Gastroesophageal sphincter (tissue), 4 donors: ENCODE results near the gene VWCE. TPM values are rescaled to one million over a fixed set of nuclear protein-coding genes. Genes with fewer than 3 reads are reported as not detected.

Experiments used
- ATAC-seq: fragments of 150-250 bp; one replicate; pipeline ENCODE4 v1.9.1; 2016; ENCODE audit warnings: mild to moderate bottlenecking, moderate library complexity
- H3K27ac ChIP-seq, 4 donors: fragments of 200-600 bp; sonication (generic) in 3 of 4; 1 replicate in 3 of 4; 2 replicates in 1 of 4; pipeline ENCODE4 v1.5.1; 2016 to 2019
- H3K27me3 ChIP-seq: fragments of 200-600 bp; sonication (generic); one replicate; pipeline ENCODE4 v1.5.1; 2019
- H3K36me3 ChIP-seq, 2 donors: fragments of 200-600 bp; sonication (generic); one replicate each; pipeline ENCODE4 v1.5.1; 2019; ENCODE audit warnings: control low read depth in 1 of 2
- H3K4me1 ChIP-seq, 3 donors: fragments of 200-600 bp; sonication (generic); 1 replicate in 2 of 3; 2 replicates in 1 of 3; pipeline ENCODE4 v1.5.1; 2016 to 2019; ENCODE audit warnings: control low read depth in 2 of 3
- H3K4me3 ChIP-seq, 2 donors: fragments of 200-600 bp; sonication (generic); one replicate each; pipeline ENCODE4 v1.5.1; 2019; ENCODE audit warnings: mild to moderate bottlenecking in 1 of 2, moderate library complexity in 1 of 2
- H3K9me3 ChIP-seq, 3 donors: fragments of 200-600 bp; sonication (generic); one replicate each; pipeline ENCODE4 v1.5.1; 2017 to 2019; ENCODE audit warnings: control low read depth in 2 of 3
- EP300 ChIP-seq: sonication (generic); formaldehyde crosslinking; IDR thresholded peaks from one replicate; pipeline ENCODE4 v1.6.1; 2017; ENCODE audit warnings: antibody characterized with exemption, mild to moderate bottlenecking
- POLR2A ChIP-seq, 2 donors: fragments of 450-650 bp; IDR thresholded peaks; one replicate each; pipeline ENCODE4 v1.6.1; 2017; ENCODE audit warnings: antibody characterized with exemption in 2 of 2, mild to moderate bottlenecking in 2 of 2, moderate library complexity in 1 of 2
- POLR2AphosphoS5 ChIP-seq: sonication (generic); formaldehyde crosslinking; IDR thresholded peaks from one replicate; pipeline ENCODE4 v1.6.1; 2017; ENCODE audit warnings: antibody characterized with exemption
- WGBS, 2 donors: methylation state at CpG; one replicate each; pipeline ENCODE4 v1.1.5; 2018; ENCODE audit warnings: low coverage in 1 of 2; 5-methylcytosine and 5-hydroxymethylcytosine counted together
- total RNA-seq, 4 donors: library from RNA; depleted of rRNA; stranded (reverse); fragments of >200 nt; gene quantifications; one replicate each; pipeline ENCODE4 v1.1.0, GENCODE V29; 2016
- TF ChIP-seq, protein P1 (sequence below), 4 experiments: fragments of 200-600 bp in 2 of 4; fragments of 450-650 bp in 2 of 4; sonication (generic) in 1 of 4; IDR thresholded peaks; one replicate each; pipeline ENCODE4 v1.5.1; 2017 to 2019; ENCODE audit warnings: antibody characterized with exemption in 4 of 4, mild to moderate bottlenecking in 2 of 4, moderate library complexity in 2 of 4

VWCE gene
- total RNA-seq, 4 donors from 2014 or later, result 0.78 to 1.0 (median 0.94) TPM; not detected in 1

GRCh38 chr11:61336171-61336935 lies 41.2 kb upstream of the VWCE start:
- Histone ChIP-seq H3K27me3 (no peaks in the 10 kb centered on the region), H3K36me3 (peaks cover 0 to 24% of the 10 kb centered on the region in 2 donors), H3K4me1 (peaks cover 4 to 42% (median 10%) of the 10 kb centered on the region in 3 donors), H3K9me3 (no peaks in the 10 kb centered on the region), H3K4me3 (no peak overlapping the region), H3K27ac (peak overlapping the region in 3 of 4 donors; percentile 16 to 57 (median 40))
- ATAC-seq, result peak; percentile 50
- TF ChIP-seq POLR2A (IDR thresholded peaks at IDR 0.05) (no peak), EP300 (no peak), POLR2AphosphoS5 (no peak)
- TF ChIP-seq, protein P1, sequence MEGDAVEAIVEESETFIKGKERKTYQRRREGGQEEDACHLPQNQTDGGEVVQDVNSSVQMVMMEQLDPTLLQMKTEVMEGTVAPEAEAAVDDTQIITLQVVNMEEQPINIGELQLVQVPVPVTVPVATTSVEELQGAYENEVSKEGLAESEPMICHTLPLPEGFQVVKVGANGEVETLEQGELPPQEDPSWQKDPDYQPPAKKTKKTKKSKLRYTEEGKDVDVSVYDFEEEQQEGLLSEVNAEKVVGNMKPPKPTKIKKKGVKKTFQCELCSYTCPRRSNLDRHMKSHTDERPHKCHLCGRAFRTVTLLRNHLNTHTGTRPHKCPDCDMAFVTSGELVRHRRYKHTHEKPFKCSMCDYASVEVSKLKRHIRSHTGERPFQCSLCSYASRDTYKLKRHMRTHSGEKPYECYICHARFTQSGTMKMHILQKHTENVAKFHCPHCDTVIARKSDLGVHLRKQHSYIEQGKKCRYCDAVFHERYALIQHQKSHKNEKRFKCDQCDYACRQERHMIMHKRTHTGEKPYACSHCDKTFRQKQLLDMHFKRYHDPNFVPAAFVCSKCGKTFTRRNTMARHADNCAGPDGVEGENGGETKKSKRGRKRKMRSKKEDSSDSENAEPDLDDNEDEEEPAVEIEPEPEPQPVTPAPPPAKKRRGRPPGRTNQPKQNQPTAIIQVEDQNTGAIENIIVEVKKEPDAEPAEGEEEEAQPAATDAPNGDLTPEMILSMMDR (IDR thresholded peaks at IDR 0.05), result peak in 3 of 4 experiments; percentile 94 to 98 (median 95)
- WGBS, 2 donors, result 36 to 58% methylated on average over 4 to 6 of the region's 8 CpGs

DNA sequence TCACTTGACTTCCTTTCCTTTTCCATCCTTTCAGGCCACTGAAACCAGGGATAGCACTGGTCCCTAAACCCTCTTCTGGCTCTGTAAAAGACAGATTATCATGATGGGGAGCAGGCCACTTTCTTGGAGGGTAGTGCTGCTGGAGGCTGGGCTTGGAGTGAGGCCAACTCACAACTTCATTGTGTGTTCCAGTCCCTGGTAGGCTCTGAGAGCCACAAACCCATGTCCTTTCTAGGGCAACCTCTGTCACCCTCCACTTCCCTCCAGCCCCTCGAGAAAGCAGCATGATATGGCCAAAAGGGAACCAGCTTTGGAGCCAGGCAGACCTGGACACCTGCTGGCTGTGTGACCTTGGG lies 40.2 kb upstream of the VWCE start:
- peaks cover 4 to 52% (median 14%) of the 10 kb centered on the region in 3 donors for H3K4me1 ChIP-seq
- H3K9me3 ChIP-seq, result no peaks in the 10 kb centered on the region
- 57% methylated on average over 1 of the region's 1 CpG; no CpG with 5 or more reads in 1 of the 2 donors for WGBS, 2 donors
- ATAC-seq, result no peak
- no peaks in the 10 kb centered on the region for H3K27me3 ChIP-seq
- peak overlapping the region in 1 of 4 donors; percentile 57 for H3K27ac ChIP-seq
- H3K4me3 ChIP-seq, result no peak overlapping the region
- peaks cover 0 to 21% of the 10 kb centered on the region in 2 donors for H3K36me3 ChIP-seq
- no peak for TF ChIP-seq POLR2AphosphoS5
- no peak for TF ChIP-seq POLR2A (IDR thresholded peaks at IDR 0.05)
- no peak for TF ChIP-seq EP300
- TF ChIP-seq, protein P1 (IDR thresholded peaks at IDR 0.05), result no peak

DNA sequence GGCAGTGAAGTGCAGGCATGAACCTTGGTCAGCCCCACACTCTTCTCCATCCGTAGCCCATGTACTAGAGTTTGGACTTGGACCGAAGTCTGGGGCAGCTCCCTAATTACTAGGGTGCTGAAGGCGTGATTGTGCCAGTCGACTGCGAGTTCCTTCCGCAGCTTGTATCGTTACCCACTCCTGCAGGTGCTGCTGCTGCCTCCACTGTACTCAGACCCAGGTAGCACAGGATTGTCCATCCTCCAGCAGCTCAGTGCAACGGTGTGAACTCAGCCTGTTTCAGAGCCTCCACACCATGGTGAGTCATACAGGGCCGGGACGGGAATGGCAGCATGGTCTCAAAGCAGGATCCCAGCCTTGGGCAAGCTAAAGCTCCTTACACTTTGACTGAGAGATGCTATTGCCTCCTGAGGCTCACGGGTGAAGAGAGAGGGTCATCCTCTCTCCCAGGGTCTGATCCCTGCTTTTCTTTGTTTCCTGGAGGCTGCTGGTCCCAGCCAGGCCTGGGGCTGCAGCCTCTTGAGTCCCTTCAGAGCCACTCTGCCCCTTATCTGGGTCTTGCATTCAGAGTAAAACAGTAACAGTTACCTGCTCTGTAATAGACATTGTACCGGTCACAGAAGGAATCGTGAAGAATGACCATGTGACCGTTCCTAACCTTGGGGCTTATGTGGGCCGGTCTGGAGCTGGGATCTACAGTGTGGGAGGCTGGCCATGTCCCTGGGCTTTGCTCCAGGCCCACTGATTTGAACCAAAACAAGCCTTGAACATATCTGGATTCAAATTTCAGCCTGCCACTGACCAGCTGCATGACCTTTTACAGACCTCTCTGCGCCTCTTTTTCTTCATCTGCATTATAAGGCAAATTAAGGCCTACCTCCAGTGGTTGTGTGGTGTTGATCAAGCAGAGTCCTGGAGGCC lies 39.6 kb upstream of the VWCE start:
- no peak for ATAC-seq
- Histone ChIP-seq H3K4me3 (no peak overlapping the region), H3K4me1 (peaks cover 4 to 58% (median 14%) of the 10 kb centered on the region in 3 donors), H3K36me3 (peaks cover 0 to 25% of the 10 kb centered on the region in 2 donors), H3K27me3 (no peaks in the 10 kb centered on the region), H3K9me3 (no peaks in the 10 kb centered on the region), H3K27ac (peak overlapping the region in 3 of 4 donors; percentile 21 to 57 (median 35))
- TF ChIP-seq, protein P1 (IDR thresholded peaks at IDR 0.05), result no peak
- no peak for TF ChIP-seq POLR2AphosphoS5
- TF ChIP-seq EP300, result no peak
- no peak for TF ChIP-seq POLR2A (IDR thresholded peaks at IDR 0.05)
- 80 to 81% methylated on average over 1 to 11 of the region's 16 CpGs for WGBS, 2 donors

DNA sequence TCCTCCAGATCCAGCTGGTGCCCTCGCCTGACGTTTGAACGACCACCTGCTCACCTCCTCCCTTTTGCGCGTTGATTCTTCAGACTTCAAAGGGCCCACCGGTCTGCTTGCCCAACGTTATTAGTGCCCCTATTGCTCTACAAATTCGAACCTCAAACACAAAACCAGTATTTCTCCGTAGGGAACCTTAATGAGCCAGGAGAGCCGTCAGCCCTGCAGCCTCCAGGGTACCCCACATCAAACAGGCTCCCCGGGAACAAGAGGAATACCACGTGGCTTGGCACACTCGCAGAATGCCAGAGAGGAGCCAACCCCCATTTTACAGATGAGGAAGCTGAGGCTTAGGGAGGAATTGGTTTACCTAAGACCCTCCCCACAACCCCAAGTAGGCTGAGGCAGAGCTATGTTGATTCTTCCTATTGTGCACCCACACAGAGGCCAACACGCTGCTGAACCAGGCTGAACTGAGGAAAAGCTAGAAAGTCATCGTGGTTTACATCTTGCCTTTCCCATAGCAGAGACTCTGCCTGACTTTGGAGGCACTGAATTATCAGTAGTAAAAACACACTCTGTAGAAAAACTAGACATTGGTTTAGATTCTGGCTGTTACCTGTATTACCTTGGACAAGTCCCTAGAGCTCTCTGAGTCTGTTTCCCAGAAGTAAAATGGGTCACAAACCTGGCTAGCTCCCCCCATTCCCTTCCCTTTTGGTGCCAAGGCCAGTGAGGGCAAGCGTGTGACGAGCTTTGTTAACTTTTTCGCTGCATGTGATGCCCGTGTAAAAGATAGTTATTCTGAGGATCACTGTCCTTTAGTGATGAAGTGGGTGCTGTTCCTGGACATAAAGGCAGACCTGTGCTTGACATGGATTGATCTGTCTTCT lies 38.7 kb upstream of the VWCE start:
- WGBS, 2 donors, result 18 to 56% methylated on average over 6 to 9 of the region's 19 CpGs
- ATAC-seq, result no peak
- H3K4me3 ChIP-seq, result peak overlapping the region; percentile 73 to 85

More for the DNA sequence above, 38.7 kb upstream of the VWCE start:
- peak overlapping the region; percentile 57 to 94 (median 94) for H3K27ac ChIP-seq
- peaks cover 0 to 25% of the 10 kb centered on the region in 2 donors for H3K36me3 ChIP-seq
- no peaks in the 10 kb centered on the region for H3K27me3 ChIP-seq
- peaks cover 4 to 66% (median 14%) of the 10 kb centered on the region in 3 donors for H3K4me1 ChIP-seq
- no peak for TF ChIP-seq EP300
- TF ChIP-seq, protein P1 (IDR thresholded peaks at IDR 0.05), result no peak
- TF ChIP-seq POLR2A (IDR thresholded peaks at IDR 0.05), result no peak
- TF ChIP-seq POLR2AphosphoS5, result no peak
- H3K9me3 ChIP-seq, result no peaks in the 10 kb centered on the region
